CD14-positive monocyte (primary cell): Measurements from ENCODE around the gene SP100. TPM values are rescaled to one million over a fixed set of nuclear protein-coding genes. Genes with fewer than 3 reads are reported as not detected.
"Not testable (repeated sequence)": the region's sequence is repeated elsewhere in the genome, so short reads cannot be mapped to it uniquely, and the experiment has no call there.

Experiments
- DNase-seq, 3 donors: peaks; one replicate each; pipeline ENCODE4 v3.0.0-alpha.2; 2011 to 2022
- H2AFZ ChIP-seq: 2 replicates; pipeline ENCODE4 v1.6.0; 2012; ENCODE audit warnings: mild to moderate bottlenecking, low read depth, low read length, inconsistent platforms; ENCODE audit not compliant: insufficient read depth, poor library complexity, severe bottlenecking
- H3K27ac ChIP-seq, 2 donors: 1 replicate in 1 of 2; 2 replicates in 1 of 2; pipeline ENCODE4 v1.5.1; 2012 to 2013; ENCODE audit warnings: low read length in 2 of 2, control low read depth in 1 of 2, inconsistent platforms in 1 of 2, low read depth in 1 of 2, mild to moderate bottlenecking in 1 of 2
- H3K27me3 ChIP-seq, 2 donors: one replicate each; pipeline versions ENCODE4 v1.6.0 to v1.6.1; 2011 to 2013; ENCODE audit warnings: low read length in 2 of 2; ENCODE audit not compliant: control insufficient read depth in 2 of 2, insufficient read depth in 2 of 2
- H3K36me3 ChIP-seq, 2 donors: replicated peaks in 1 of 2; 1 replicate in 1 of 2; 2 replicates in 1 of 2; pipeline versions ENCODE4 v1.5.1 to v1.6.1; 2012 to 2013; ENCODE audit warnings: low read length in 2 of 2, control low read depth in 1 of 2, inconsistent platforms in 1 of 2, mild to moderate bottlenecking in 1 of 2; ENCODE audit not compliant: insufficient read depth in 2 of 2, control insufficient read depth in 1 of 2
- H3K4me1 ChIP-seq, 2 donors: 1 replicate in 1 of 2; 2 replicates in 1 of 2; pipeline versions ENCODE4 v1.5.1 to v1.6.1; 2012 to 2013; ENCODE audit warnings: low read length in 2 of 2, control low read depth in 1 of 2, inconsistent platforms in 1 of 2, mild to moderate bottlenecking in 1 of 2, moderate library complexity in 1 of 2; ENCODE audit not compliant: insufficient read depth in 2 of 2, control insufficient read depth in 1 of 2
- H3K4me2 ChIP-seq: replicated peaks from 2 replicates; pipeline ENCODE3; 2012; ENCODE audit warnings: low read length, moderate library complexity, mild to moderate bottlenecking; ENCODE audit not compliant: poor library complexity, severe bottlenecking; ENCODE audit errors: extremely low read depth
- H3K4me3 ChIP-seq, 3 experiments: fragments of 200-600 bp in 1 of 3; sonication (generic) in 1 of 3; replicated peaks in 1 of 3; 1 replicate in 2 of 3; 2 replicates in 1 of 3; pipeline ENCODE4 v1.5.1; 2011 to 2013; ENCODE audit warnings: low read length in 3 of 3, mild to moderate bottlenecking in 3 of 3, control low read depth in 2 of 3, low read depth in 2 of 3, inconsistent platforms in 1 of 3, moderate library complexity in 1 of 3
- H3K79me2 ChIP-seq: 2 replicates; pipeline ENCODE4 v1.6.0; 2012; ENCODE audit warnings: mild to moderate bottlenecking, control low read depth, inconsistent platforms, low read length, moderate library complexity; ENCODE audit not compliant: insufficient read depth
- H3K9ac ChIP-seq: 2 replicates; pipeline ENCODE4 v1.6.0; 2017; ENCODE audit warnings: low read length, mild to moderate bottlenecking; ENCODE audit not compliant: insufficient read depth, poor library complexity, severe bottlenecking
- H3K9me3 ChIP-seq, 2 donors: replicated peaks in 1 of 2; 1 replicate in 1 of 2; 2 replicates in 1 of 2; pipeline versions ENCODE4 v1.5.1 to v1.6.1; 2012 to 2013; ENCODE audit warnings: low read length in 2 of 2, control low read depth in 1 of 2; ENCODE audit not compliant: control insufficient read depth in 1 of 2, insufficient read depth in 1 of 2
- H4K20me1 ChIP-seq: 2 replicates; pipeline ENCODE4 v1.6.0; 2012; ENCODE audit warnings: mild to moderate bottlenecking, low read length, control low read depth, moderate library complexity; ENCODE audit not compliant: insufficient read depth
- H3K27ac Mint-ChIP-seq, 7 donors: one replicate each; pipeline ENCODE4 v1.8.0; 2020; ENCODE audit warnings: mild to moderate bottlenecking in 7 of 7, mixed read lengths in 7 of 7, moderate library complexity in 6 of 7, inconsistent platforms in 2 of 7
- H3K27me3 Mint-ChIP-seq, 3 donors: one replicate each; pipeline ENCODE4 v1.8.0; 2021 to 2022; ENCODE audit warnings: low read depth in 3 of 3, mild to moderate bottlenecking in 3 of 3, mixed read lengths in 3 of 3, moderate library complexity in 3 of 3, inconsistent platforms in 1 of 3
- H3K36me3 Mint-ChIP-seq, 2 donors: one replicate each; pipeline ENCODE4 v1.8.0; 2020; ENCODE audit warnings: mixed read lengths in 2 of 2, inconsistent platforms in 1 of 2, mild to moderate bottlenecking in 1 of 2
- H3K4me1 Mint-ChIP-seq: one replicate; pipeline ENCODE4 v1.8.0; 2020; ENCODE audit warnings: mild to moderate bottlenecking, mixed read lengths
- H3K4me3 Mint-ChIP-seq, 2 donors: one replicate each; pipeline ENCODE4 v1.8.0; 2020; ENCODE audit warnings: mild to moderate bottlenecking in 2 of 2, mixed read lengths in 2 of 2, moderate library complexity in 1 of 2
- H3K9me3 Mint-ChIP-seq, 7 donors: one replicate each; pipeline ENCODE4 v1.8.0; 2020 to 2022; ENCODE audit warnings: mixed read lengths in 7 of 7, mild to moderate bottlenecking in 6 of 7, moderate library complexity in 6 of 7, inconsistent platforms in 2 of 7
- WGBS: methylation state at CpG from one replicate; pipeline ENCODE4 v1.1.5; 2013; ENCODE audit warnings: missing lambda C conversion rate; ENCODE audit not compliant: insufficient coverage; 5-methylcytosine and 5-hydroxymethylcytosine counted together
- intact Hi-C, 2 donors: fragments of 100-400 bp; cut with micrococcal nuclease; formaldehyde crosslinking; loops; one replicate each; pipeline versions ENCODE4 v1.15.0 to v1.15.1; 2023
- polyA plus RNA-seq, 3 donors: library from polyadenylated mRNA; depleted of rRNA in 1 of 3; unstranded in 2 of 3; stranded (reverse) in 1 of 3; fragments of 300-500 nt in 2 of 3; fragments of >200 nt in 1 of 3; fragmentation: Illumina TruSeq in 2 of 3; gene quantifications; 1 replicate in 2 of 3; 2 replicates in 1 of 3; pipeline ENCODE4 v1.2.3, GENCODE V29; 2012 to 2021
- TF ChIP-seq, protein P1 (sequence below): fragments of 200-600 bp; IDR thresholded peaks from one replicate; pipeline ENCODE4 v1.8.0; 2022; ENCODE audit warnings: antibody characterized with exemption, mild to moderate bottlenecking

The SP100 gene
- polyA plus RNA-seq, 3 donors, result 68.1 to 101 (median 97.4) TPM

DNA sequence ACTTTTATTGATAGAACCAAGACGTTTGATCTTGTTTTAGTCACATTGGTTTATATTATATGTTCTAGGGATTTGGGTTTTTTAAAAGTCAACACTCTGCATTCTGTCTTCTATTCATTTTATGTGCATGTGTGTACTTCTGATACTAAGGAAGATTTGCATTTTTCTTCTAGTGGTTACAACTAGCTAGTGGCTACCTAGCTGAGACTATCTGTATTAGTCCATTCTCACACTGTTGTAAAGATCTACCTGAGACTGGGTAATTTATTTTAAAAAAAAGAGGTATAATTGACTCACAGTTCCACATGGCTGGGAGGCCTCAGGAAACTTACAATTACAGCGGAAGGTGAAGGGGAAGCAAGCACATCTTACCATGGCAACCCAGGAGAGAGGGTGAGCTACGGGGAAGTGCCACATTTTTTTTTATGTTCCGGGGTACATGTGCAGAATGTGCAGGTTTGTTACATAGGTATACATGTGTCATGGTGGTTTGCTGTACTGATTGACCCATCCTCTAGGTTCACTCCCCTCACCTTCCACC lies 69.9 kb downstream of the SP100 start:
- H4K20me1 ChIP-seq, result no peaks in the 10 kb centered on the region
- H3K4me1 Mint-ChIP-seq, result no peaks in the 10 kb centered on the region
- TF ChIP-seq, protein P1, sequence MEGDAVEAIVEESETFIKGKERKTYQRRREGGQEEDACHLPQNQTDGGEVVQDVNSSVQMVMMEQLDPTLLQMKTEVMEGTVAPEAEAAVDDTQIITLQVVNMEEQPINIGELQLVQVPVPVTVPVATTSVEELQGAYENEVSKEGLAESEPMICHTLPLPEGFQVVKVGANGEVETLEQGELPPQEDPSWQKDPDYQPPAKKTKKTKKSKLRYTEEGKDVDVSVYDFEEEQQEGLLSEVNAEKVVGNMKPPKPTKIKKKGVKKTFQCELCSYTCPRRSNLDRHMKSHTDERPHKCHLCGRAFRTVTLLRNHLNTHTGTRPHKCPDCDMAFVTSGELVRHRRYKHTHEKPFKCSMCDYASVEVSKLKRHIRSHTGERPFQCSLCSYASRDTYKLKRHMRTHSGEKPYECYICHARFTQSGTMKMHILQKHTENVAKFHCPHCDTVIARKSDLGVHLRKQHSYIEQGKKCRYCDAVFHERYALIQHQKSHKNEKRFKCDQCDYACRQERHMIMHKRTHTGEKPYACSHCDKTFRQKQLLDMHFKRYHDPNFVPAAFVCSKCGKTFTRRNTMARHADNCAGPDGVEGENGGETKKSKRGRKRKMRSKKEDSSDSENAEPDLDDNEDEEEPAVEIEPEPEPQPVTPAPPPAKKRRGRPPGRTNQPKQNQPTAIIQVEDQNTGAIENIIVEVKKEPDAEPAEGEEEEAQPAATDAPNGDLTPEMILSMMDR, result no peak
- peaks cover 83 to 90% of the 10 kb centered on the region in 2 donors for H3K36me3 Mint-ChIP-seq
- H3K9me3 ChIP-seq, result peaks cover 4% of the 10 kb centered on the region in 2 donors
- H3K4me2 ChIP-seq, result no peak overlapping the region
- no peak for DNase-seq
- peaks cover 40 to 96% of the 10 kb centered on the region in 2 donors for H3K36me3 ChIP-seq
- no CpG with 5 or more reads among the region's 4 CpGs for WGBS
- no peak overlapping the region for H3K9ac ChIP-seq
- no peak overlapping the region for H2AFZ ChIP-seq
- H3K4me1 ChIP-seq, result no peaks in the 10 kb centered on the region
- no peak overlapping the region for H3K27ac ChIP-seq
- H3K27ac Mint-ChIP-seq, result no peak overlapping the region
- no peaks in the 10 kb centered on the region for H3K27me3 ChIP-seq
- H3K4me3 Mint-ChIP-seq, result no peak overlapping the region
- H3K79me2 ChIP-seq, result no peaks in the 10 kb centered on the region
- no peak overlapping the region for H3K4me3 ChIP-seq
- peaks cover 0 to 1% (median 0%) of the 10 kb centered on the region in 3 donors for H3K27me3 Mint-ChIP-seq
- H3K9me3 Mint-ChIP-seq, result peaks cover 13 to 28% (median 20%) of the 10 kb centered on the region in 7 donors
- intact Hi-C loops, result no loop called here

DNA sequence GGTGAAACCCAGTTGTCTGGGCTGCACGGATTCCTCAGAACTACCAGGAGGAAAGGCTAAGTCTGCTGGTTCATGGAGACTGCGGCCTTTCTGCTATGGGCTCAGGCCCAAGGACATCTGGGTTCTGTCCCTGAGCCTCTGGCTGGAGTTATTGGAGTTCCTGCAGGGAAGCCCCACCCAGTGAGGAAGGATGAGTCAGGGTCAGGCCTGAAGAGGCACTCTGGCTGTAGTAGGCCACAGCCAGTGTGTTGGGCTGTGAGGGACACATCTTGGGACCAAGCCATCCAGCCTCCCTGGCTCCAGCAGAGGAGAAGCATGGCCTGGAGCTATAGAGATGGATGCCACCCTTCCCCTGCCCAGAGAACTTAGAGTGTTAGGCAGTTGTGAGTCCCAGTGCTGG lies 75.2 kb downstream of the SP100 start:
- H3K27me3 ChIP-seq, intact Hi-C loops, H3K79me2 ChIP-seq, H2AFZ ChIP-seq, H3K4me2 ChIP-seq, H3K4me3 ChIP-seq, H3K4me3 Mint-ChIP-seq, H3K9ac ChIP-seq, H3K9me3 ChIP-seq, H3K4me1 ChIP-seq, H4K20me1 ChIP-seq, H3K27ac ChIP-seq, H3K27me3 Mint-ChIP-seq, H3K4me1 Mint-ChIP-seq: not testable (repeated sequence)
- DNase-seq, result peak in 1 of 3 donors; percentile 7
- 100% methylated on average over 1 of the region's 2 CpGs for WGBS
- Mint-ChIP-seq H3K36me3 (peaks cover 88 to 97% of the 10 kb centered on the region in 2 donors), H3K27ac (peak overlapping the region in 3 of 7 donors; percentile 1 to 38 (median 21)), H3K9me3 (peaks cover 13 to 31% (median 19%) of the 10 kb centered on the region in 7 donors)
- H3K36me3 ChIP-seq, result peaks cover 50 to 94% of the 10 kb centered on the region in 2 donors
